Lower leg skin (tissue), 3 donors: ENCODE results near the gene LMF1.

Experiments
- CTCF ChIP-seq, 3 donors: fragments of 450-650 bp; IDR thresholded peaks; one replicate each; pipeline ENCODE4 v1.5.1; 2016; ENCODE audit warnings: antibody characterized with exemption in 3 of 3, mild to moderate bottlenecking in 3 of 3, moderate library complexity in 2 of 3
- POLR2A ChIP-seq, 2 donors: fragments of 450-650 bp; IDR thresholded peaks; one replicate each; pipeline ENCODE4 v1.6.1; 2016 to 2017; ENCODE audit warnings: antibody characterized with exemption in 2 of 2, mild to moderate bottlenecking in 1 of 2, moderate library complexity in 1 of 2

DNA sequence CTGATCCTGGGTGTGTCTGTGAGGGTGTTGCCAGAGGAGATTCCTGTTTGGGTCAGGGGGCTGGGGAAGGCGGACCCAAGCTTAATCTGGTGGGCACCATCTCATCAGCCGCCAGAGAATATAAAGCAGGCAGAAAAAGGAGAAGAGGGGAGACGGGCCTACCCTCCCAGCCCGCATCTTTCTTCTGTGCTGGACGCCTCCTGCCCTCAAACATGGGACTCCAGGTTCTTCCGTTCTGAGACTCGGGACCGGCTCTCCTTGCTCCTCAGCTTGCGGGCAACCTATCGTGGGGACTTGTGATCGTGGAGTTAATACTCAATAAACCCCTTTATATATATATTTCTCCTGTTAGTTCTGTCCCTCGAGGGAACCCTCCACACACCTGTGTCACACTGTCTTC lies 64.5 kb downstream of the LMF1 start:
- no peak for TF ChIP-seq POLR2A (IDR thresholded peaks at IDR 0.05)
- no peak for TF ChIP-seq CTCF (IDR thresholded peaks at IDR 0.05)
